ENCODE data around the gene NUP205.

- TF ChIP-seq, protein P1, sequence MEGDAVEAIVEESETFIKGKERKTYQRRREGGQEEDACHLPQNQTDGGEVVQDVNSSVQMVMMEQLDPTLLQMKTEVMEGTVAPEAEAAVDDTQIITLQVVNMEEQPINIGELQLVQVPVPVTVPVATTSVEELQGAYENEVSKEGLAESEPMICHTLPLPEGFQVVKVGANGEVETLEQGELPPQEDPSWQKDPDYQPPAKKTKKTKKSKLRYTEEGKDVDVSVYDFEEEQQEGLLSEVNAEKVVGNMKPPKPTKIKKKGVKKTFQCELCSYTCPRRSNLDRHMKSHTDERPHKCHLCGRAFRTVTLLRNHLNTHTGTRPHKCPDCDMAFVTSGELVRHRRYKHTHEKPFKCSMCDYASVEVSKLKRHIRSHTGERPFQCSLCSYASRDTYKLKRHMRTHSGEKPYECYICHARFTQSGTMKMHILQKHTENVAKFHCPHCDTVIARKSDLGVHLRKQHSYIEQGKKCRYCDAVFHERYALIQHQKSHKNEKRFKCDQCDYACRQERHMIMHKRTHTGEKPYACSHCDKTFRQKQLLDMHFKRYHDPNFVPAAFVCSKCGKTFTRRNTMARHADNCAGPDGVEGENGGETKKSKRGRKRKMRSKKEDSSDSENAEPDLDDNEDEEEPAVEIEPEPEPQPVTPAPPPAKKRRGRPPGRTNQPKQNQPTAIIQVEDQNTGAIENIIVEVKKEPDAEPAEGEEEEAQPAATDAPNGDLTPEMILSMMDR (IDR thresholded peaks at IDR 0.05): no peak
- TF ChIP-seq POLR2A (IDR thresholded peaks at IDR 0.05): no peak
Measured at GRCh38 chr7:135666846-135667245, 109.1 kb downstream of the NUP205 start.
